Ovary (tissue), 10 donors: ENCODE data around the gene PRR22. TPM values are rescaled to one million over a fixed set of nuclear protein-coding genes. Genes with fewer than 3 reads are reported as not detected.

ENCODE experiments used
- DNase-seq, 5 donors: peaks; one replicate each; pipeline ENCODE4 v3.0.0-alpha.2; 2019 to 2020
- H3K27ac ChIP-seq, 2 donors: fragments of 200-600 bp; one replicate each; pipeline versions ENCODE4 v1.5.1 to v1.8.0; 2019 to 2022
- H3K27me3 ChIP-seq: fragments of 200-600 bp; one replicate; pipeline ENCODE4 v1.8.0; 2022
- H3K36me3 ChIP-seq: fragments of 200-600 bp; sonication (generic); one replicate; pipeline ENCODE4 v1.5.1; 2019
- H3K4me1 ChIP-seq: one replicate; pipeline ENCODE4 v1.8.1; 2013; ENCODE audit warnings: mild to moderate bottlenecking, moderate library complexity; ENCODE audit not compliant: insufficient read depth
- H3K4me3 ChIP-seq: fragments of 200-600 bp; sonication (generic); one replicate; pipeline ENCODE4 v1.5.1; 2017
- H3K9me3 ChIP-seq, 2 donors: fragments of 200-600 bp in 1 of 2; sonication (generic) in 1 of 2; one replicate each; pipeline versions ENCODE4 v1.5.1 to v1.8.1; 2013 to 2019; ENCODE audit warnings: mild to moderate bottlenecking in 1 of 2, moderate library complexity in 1 of 2
- EP300 ChIP-seq: sonication (generic); formaldehyde crosslinking; IDR thresholded peaks from one replicate; pipeline ENCODE4 v1.6.1; 2017; ENCODE audit warnings: antibody characterized with exemption
- POLR2A ChIP-seq: fragments of 450-650 bp; IDR thresholded peaks from one replicate; pipeline ENCODE4 v1.6.1; 2017; ENCODE audit warnings: antibody characterized with exemption, mild to moderate bottlenecking, moderate library complexity
- WGBS, 3 donors: extraction: QIAGEN DNeasy Blood & Tissue Kit in 1 of 3; methylation state at CpG; one replicate each; pipeline versions ENCODE4 v1.1.5 to v1.1.7; 2013 to 2017; 5-methylcytosine and 5-hydroxymethylcytosine counted together
- intact Hi-C, 4 donors: fragments of 100-400 bp; cut with DNase I; formaldehyde crosslinking; loops; one replicate each; pipeline versions ENCODE4 v1.11.0 to v1.15.1; 2022 to 2023
- long read RNA-seq, 3 donors: library from polyadenylated mRNA in 2 of 3; unstranded in 2 of 3; transcript quantifications; one replicate each; pipeline ENCODE4 v2.0.0 and lab custom pipeline, GENCODE V29; 2021 to 2026
- polyA plus RNA-seq, 2 donors: library from polyadenylated mRNA; stranded (reverse); fragments of 200-250 nt in 1 of 2; fragments of 350-450 nt in 1 of 2; fragmentation: Illumina TruSeq in 1 of 2; extraction: RNeasy Lipid Tissue Mini Kit (QIAGEN cat#74804) in 1 of 2; gene quantifications; one replicate each; pipeline ENCODE4 v1.2.3, GENCODE V29; 2013 to 2014
- total RNA-seq, 7 donors: library from RNA; depleted of rRNA in 2 of 7; stranded (reverse); fragments of >200 nt in 2 of 7; fragmentation: NEBNext Ultra II Directional in 3 of 7; extraction: Animal tissue kit (Norgen Biotek cat#: 25700) in 3 of 7; gene quantifications; one replicate each; pipeline versions ENCODE4 v1.1.0 to v1.2.4, GENCODE V29; 2016 to 2023
- TF ChIP-seq, protein P1 (sequence below), 3 donors: fragments of 450-650 bp in 2 of 3; fragments of 200-600 bp in 1 of 3; IDR thresholded peaks; one replicate each; pipeline versions ENCODE4 v1.5.1 to v1.8.0; 2016 to 2022; ENCODE audit warnings: antibody characterized with exemption in 3 of 3, mild to moderate bottlenecking in 1 of 3
- donor health status: DM: no; HTN: no; CAD: no; lungs with moderate emphysema.
- donor health status: DM: no; HTN: no; CAD: no.
- donor health status: Bipolar disorder and iron deficiency.
- donor health status: DM: yes; HTN: yes; CAD: no.
- donor health status: DM: no; HTN: no; CAD: no.
- donor health status: DM: yes; HTN: yes; CAD: no.

Gene PRR22
- 1 to 10 TPM in 5 of 7 donors, under 1 TPM in 2; 0.24 to 3.8 (median 2.3) TPM for total RNA-seq
- polyA plus RNA-seq = 1 to 10 TPM in 1 of 2 donors, not detected in 1; 1.6 TPM
- long read RNA-seq, donor 1 = 0 reads
- long read RNA-seq, donor 2, partial matches to known transcripts = 0 of 4 reads
- long read RNA-seq, donor 2, other reads (novel, unspliced or antisense) = 0 of 4 reads
- long read RNA-seq, donor 3, partial matches to known transcripts = 0 of 3 reads
- long read RNA-seq, donor 3, other reads (novel, unspliced or antisense) = 1 of 3 reads

DNA sequence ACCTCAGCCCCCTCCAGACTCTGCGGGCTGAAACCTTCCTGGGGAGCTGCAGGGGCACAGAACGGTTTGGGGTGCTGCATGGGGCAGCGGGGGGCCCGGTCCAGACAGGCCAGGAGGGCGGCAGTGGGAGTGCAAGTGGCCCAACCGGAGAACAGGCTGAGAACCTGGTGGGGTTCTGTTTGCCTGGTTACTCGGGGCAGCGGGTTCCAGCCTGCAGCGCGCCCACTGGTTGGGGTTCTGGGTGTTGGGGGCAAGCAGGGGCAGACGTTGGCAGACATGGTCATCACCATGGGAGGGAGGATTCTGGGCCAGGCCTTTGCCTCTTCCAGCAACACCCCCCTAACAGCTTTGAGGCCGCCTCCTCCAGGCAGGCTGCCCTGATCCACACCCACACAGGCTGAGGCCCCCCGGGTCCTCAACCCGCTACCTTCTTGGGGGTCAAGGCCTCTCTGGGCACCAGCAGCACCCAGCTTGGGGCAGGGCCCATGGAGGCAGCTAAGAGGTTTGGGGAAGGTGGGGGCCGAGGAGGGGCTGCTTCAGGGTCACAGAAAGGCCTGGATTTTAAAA lies at the start of gene PRR22:
TSS of gene PRR22 (minus strand) at position 166 of the 567 bp plus-strand sequence. CDS start at position 80, 86 bp downstream.
- Histone ChIP-seq H3K36me3 (peaks cover 2% of the 10 kb centered on the region), H3K27me3 (no peaks in the 10 kb centered on the region), H3K9me3 (no peaks in the 10 kb centered on the region), H3K27ac (no peak within 1 kb of the TSS), H3K4me1 (no peaks in the 10 kb centered on the region), H3K4me3 (no peak within 1 kb of the TSS)
- intact Hi-C loops = loop anchor here in 1 of 4 donors (10.0 kb wide), 1 partner anchor 240 kb away; no protein-coding TSS in a partner anchor
- TF ChIP-seq EP300 = no peak
- TF ChIP-seq, protein P1, sequence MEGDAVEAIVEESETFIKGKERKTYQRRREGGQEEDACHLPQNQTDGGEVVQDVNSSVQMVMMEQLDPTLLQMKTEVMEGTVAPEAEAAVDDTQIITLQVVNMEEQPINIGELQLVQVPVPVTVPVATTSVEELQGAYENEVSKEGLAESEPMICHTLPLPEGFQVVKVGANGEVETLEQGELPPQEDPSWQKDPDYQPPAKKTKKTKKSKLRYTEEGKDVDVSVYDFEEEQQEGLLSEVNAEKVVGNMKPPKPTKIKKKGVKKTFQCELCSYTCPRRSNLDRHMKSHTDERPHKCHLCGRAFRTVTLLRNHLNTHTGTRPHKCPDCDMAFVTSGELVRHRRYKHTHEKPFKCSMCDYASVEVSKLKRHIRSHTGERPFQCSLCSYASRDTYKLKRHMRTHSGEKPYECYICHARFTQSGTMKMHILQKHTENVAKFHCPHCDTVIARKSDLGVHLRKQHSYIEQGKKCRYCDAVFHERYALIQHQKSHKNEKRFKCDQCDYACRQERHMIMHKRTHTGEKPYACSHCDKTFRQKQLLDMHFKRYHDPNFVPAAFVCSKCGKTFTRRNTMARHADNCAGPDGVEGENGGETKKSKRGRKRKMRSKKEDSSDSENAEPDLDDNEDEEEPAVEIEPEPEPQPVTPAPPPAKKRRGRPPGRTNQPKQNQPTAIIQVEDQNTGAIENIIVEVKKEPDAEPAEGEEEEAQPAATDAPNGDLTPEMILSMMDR (IDR thresholded peaks at IDR 0.05) = no peak
- DNase-seq = no peak
- 84 to 89% (median 84%) methylated on average over 15 of the region's 15 CpGs for WGBS, 3 donors

DNA sequence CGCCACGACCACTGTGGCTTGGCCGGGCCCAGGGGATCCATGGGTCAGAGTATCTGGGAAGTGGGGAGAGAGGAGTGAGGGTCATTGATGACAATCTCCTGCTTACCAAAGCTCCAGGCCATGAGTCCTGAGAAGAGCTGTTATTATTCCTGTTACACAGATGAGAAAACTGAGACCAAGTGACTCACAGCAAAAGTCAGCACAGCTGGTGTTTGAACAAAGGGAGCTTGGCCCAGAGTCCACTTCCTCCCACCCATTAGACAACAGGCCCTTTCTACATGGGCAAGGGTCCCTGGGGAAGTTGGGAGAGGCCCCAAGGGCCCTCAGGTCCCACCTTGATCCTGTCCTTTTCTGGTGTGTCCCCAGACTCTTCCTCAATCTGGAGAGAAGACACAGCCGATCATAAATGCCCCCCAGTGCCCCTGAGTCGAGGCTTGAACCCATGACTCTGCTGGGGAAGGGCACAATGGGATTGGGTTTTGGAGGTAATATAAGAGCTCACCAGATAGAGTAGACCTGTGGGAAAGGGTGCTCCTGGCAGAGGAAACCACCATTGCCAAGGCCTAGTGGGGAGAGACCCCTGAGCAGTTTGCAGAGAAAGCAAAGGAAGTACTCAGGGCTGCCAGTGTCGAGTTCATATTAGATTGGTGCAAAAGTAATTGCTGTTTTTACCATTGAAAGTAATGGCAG lies 48.1 kb upstream of the PRR22 start:
- 83 to 87% (median 85%) methylated on average over 6 of the region's 6 CpGs for WGBS, 3 donors
- no peak for TF ChIP-seq EP300
- TF ChIP-seq POLR2A = no peak
- TF ChIP-seq, protein P1 (IDR thresholded peaks at IDR 0.05) = no peak
- H3K9me3 ChIP-seq = no peaks in the 10 kb centered on the region

DNA sequence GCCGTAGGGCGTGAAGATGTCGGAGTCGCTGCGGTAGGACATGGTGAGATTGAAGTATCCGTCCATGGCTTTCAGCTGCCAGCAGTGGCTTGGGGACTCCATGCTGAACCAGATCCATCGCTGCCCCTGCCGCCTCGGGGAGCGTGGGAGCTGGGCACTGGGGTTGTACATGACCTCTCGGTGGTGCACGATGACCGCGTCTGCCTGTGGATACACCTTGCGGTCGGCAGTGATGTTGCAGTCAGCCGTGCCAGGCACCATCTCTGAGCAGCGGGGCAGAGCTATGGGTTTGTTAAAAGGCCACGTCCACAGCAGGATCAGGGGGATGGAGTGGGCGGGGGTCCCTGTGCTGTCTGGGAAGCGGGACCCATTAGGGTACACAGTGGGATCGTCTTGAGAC lies 47.5 kb upstream of the PRR22 start:
- H3K27me3 ChIP-seq = no peaks in the 10 kb centered on the region
- no peaks in the 10 kb centered on the region for H3K36me3 ChIP-seq
- no peak overlapping the region for H3K4me3 ChIP-seq
- DNase-seq = no peak
- H3K4me1 ChIP-seq = peaks cover 3% of the 10 kb centered on the region
- no peaks in the 10 kb centered on the region for H3K9me3 ChIP-seq
- no peak overlapping the region for H3K27ac ChIP-seq
- TF ChIP-seq EP300 (no peak), POLR2A (no peak)
- TF ChIP-seq, protein P1 (IDR thresholded peaks at IDR 0.05) = no peak
- WGBS, 3 donors = 61 to 73% (median 67%) methylated on average over 22 of the region's 22 CpGs
- intact Hi-C loops = no loop called here

More for the DNA sequence above, 48.1 kb upstream of the PRR22 start:
- DNase-seq = no peak
- Histone ChIP-seq H3K4me3 (no peak overlapping the region), H3K27ac (no peak overlapping the region), H3K36me3 (no peaks in the 10 kb centered on the region), H3K27me3 (no peaks in the 10 kb centered on the region), H3K4me1 (peaks cover 3% of the 10 kb centered on the region)
- intact Hi-C loops = no loop called here

DNA sequence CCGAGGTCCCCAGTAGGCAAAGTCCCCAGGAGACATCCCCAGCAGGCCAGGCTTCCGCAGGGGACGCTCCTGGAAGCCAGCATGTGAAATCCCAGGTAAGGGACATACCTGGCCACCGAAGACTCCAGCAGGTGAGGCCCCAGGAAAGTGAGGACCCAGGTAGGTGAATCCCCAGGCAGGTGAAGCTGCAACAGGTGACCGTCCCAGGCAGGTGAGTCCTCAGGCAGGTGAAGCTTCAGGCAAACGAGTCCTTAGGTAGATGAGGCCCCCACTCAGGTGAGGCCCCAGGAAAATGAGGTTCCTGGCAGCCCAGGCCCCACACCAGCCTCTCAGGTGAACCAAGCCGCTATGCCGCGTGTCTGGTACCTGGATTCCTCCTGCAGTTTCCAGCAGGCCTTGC lies 46.6 kb upstream of the PRR22 start:
- Histone ChIP-seq H3K4me3 (no peak overlapping the region), H3K4me1 (peaks cover 3% of the 10 kb centered on the region), H3K27ac (no peak overlapping the region), H3K9me3 (no peaks in the 10 kb centered on the region), H3K36me3 (no peaks in the 10 kb centered on the region), H3K27me3 (no peaks in the 10 kb centered on the region)
- DNase-seq = no peak
- intact Hi-C loops = no loop called here
- WGBS, 3 donors = 84 to 88% (median 85%) methylated on average over 8 to 9 of the region's 9 CpGs
- TF ChIP-seq EP300 (no peak), POLR2A (no peak)
- TF ChIP-seq, protein P1 (IDR thresholded peaks at IDR 0.05) = no peak
